ENCODE measurements around the gene MAPK10.

Gene MAPK10

DNA sequence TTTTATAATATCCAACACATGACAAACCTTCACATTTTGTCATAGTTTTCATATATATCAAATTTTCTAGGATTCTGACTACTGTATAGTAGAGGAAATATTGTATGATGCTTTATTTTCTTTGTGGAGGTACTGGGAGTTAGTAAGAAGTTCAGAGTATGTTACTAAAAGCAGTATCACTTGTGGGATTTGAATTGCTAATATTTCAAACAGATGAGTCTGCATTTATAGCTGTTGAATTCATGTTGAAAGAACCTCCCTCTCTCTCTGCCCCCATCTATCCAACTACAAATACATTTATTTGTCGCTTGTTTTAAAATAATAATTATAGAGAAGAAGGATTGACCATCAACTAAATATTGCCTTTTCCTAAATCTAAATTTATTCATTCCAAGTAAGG lies 29.8 kb upstream of the MAPK10 start:
- H3K27me3 ChIP-seq: no peaks in the 10 kb centered on the region
- H3K4me1 ChIP-seq: no peaks in the 10 kb centered on the region
- intact Hi-C loops (cut with DNase I; ENCODE audit: low total_unique reads): no loop called here
- TF ChIP-seq, protein P1, sequence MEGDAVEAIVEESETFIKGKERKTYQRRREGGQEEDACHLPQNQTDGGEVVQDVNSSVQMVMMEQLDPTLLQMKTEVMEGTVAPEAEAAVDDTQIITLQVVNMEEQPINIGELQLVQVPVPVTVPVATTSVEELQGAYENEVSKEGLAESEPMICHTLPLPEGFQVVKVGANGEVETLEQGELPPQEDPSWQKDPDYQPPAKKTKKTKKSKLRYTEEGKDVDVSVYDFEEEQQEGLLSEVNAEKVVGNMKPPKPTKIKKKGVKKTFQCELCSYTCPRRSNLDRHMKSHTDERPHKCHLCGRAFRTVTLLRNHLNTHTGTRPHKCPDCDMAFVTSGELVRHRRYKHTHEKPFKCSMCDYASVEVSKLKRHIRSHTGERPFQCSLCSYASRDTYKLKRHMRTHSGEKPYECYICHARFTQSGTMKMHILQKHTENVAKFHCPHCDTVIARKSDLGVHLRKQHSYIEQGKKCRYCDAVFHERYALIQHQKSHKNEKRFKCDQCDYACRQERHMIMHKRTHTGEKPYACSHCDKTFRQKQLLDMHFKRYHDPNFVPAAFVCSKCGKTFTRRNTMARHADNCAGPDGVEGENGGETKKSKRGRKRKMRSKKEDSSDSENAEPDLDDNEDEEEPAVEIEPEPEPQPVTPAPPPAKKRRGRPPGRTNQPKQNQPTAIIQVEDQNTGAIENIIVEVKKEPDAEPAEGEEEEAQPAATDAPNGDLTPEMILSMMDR (IDR thresholded peaks at IDR 0.05): no peak
- no peaks in the 10 kb centered on the region for H3K9me3 ChIP-seq
- no peaks in the 10 kb centered on the region for H3K36me3 ChIP-seq
- H3K4me3 ChIP-seq: no peak overlapping the region
- no peak overlapping the region for H3K27ac ChIP-seq
- no peak for DNase-seq

DNA sequence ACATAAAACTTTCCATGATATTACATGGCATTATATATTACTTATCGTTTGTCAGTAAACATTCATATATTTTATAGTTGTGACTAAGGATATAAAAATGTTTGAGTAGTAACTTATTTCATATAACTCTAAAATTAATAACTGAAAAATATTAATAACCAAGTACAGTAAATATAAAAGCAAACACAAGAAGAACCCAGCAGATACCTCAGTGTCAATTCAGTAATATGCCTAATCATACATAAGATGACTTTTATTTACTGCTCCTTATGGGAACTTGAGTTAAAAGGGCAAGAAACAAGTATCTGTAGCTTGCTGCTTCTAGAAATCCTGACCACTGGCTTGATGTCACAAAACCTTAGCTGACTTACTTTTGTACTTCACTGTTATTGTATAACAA lies 28.4 kb upstream of the MAPK10 start:
- H3K4me3 ChIP-seq: no peak overlapping the region
- H3K9me3 ChIP-seq: no peaks in the 10 kb centered on the region
- H3K36me3 ChIP-seq: no peaks in the 10 kb centered on the region
- intact Hi-C loops (cut with DNase I; ENCODE audit: low total_unique reads): no loop called here
- no peaks in the 10 kb centered on the region for H3K27me3 ChIP-seq
- DNase-seq: no peak
- TF ChIP-seq, protein P1 (IDR thresholded peaks at IDR 0.05): no peak
- H3K27ac ChIP-seq: no peak overlapping the region
- no peaks in the 10 kb centered on the region for H3K4me1 ChIP-seq

DNA sequence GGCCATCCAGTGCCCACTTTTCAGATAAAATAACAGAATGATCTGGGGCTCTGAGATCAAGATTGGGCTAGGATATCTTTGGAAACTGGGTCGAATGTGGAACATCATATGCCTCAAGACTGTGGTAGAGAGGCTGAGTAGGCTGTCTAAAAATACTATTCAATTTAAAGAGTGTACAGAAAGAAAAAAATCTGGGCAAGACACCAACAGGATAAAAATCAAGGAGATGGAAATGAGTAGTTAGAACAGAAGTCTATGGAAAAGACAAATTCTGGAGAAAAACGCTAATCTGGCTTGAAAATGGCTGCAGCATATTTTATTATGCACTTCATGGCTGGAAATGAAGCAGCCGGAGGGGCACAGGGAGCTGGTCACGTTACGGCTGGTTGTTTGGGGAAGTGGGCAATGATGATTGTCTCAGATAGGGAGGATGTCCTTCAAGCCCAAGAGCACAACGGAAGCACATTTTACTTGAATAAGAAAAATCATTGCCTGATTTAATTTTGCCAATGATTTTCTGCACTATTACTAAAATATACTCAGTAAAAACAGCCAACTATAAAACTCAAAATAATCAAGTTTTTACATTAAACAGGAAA lies 27.1 kb upstream of the MAPK10 start:
- intact Hi-C loops (cut with DNase I; ENCODE audit: low total_unique reads): no loop called here
- H3K27ac ChIP-seq: no peak overlapping the region
- no peaks in the 10 kb centered on the region for H3K27me3 ChIP-seq
- H3K4me3 ChIP-seq: no peak overlapping the region
- H3K4me1 ChIP-seq: no peaks in the 10 kb centered on the region
- H3K36me3 ChIP-seq: no peaks in the 10 kb centered on the region
- TF ChIP-seq, protein P1 (IDR thresholded peaks at IDR 0.05): no peak
- H3K9me3 ChIP-seq: no peaks in the 10 kb centered on the region
- no peak for DNase-seq

DNA sequence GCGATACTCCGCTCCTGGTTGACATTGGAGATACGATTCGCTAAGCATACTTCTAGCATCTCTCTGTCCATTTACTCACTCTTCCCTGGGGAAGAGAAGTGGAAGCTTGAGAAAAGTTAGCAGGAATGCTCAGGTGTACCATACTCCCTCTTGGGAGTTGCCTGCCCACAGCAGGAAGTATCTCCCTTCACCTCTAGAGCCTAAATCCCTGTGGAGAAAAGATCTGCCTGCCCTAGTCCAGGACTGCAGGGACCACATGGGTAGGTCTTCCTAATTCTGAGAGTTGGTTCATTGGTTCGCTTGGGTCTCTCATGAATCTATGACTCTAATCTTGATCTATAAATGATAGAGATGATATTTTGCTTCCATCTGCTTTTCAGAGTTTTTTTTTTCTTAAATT lies 26.3 kb upstream of the MAPK10 start:
- H3K9me3 ChIP-seq: no peaks in the 10 kb centered on the region
- intact Hi-C loops (cut with DNase I; ENCODE audit: low total_unique reads): no loop called here
- H3K4me3 ChIP-seq: no peak overlapping the region
- H3K27me3 ChIP-seq: no peaks in the 10 kb centered on the region
- TF ChIP-seq, protein P1 (IDR thresholded peaks at IDR 0.05): no peak
- no peaks in the 10 kb centered on the region for H3K36me3 ChIP-seq
- no peak for DNase-seq
- H3K27ac ChIP-seq: no peak overlapping the region
- no peaks in the 10 kb centered on the region for H3K4me1 ChIP-seq

DNA sequence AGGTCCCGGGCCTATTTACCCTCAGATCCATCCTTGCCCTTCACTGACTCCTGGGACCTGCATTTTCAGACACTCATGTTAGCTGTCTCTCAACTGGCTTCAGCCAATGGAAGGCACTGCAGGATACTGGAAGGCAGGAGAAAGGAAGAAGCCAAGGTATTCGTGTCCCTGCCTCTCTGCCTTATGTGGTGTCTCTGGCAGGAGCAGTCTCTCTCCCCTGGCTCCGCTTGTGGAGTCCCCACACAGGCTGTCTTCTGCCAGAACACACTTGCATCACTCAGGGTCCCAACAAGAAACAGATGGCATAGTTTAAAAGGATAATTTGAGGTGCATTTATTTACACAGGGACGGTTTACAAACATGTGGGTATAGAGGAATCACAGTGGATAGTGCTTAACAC lies 21.6 kb upstream of the MAPK10 start:
- Histone ChIP-seq H3K27ac (no peak overlapping the region), H3K9me3 (no peaks in the 10 kb centered on the region), H3K36me3 (no peaks in the 10 kb centered on the region), H3K4me3 (no peak overlapping the region), H3K27me3 (no peaks in the 10 kb centered on the region), H3K4me1 (no peaks in the 10 kb centered on the region)
- TF ChIP-seq, protein P1 (IDR thresholded peaks at IDR 0.05): no peak
- DNase-seq: no peak
- intact Hi-C loops (cut with DNase I; ENCODE audit: low total_unique reads): no loop called here

DNA sequence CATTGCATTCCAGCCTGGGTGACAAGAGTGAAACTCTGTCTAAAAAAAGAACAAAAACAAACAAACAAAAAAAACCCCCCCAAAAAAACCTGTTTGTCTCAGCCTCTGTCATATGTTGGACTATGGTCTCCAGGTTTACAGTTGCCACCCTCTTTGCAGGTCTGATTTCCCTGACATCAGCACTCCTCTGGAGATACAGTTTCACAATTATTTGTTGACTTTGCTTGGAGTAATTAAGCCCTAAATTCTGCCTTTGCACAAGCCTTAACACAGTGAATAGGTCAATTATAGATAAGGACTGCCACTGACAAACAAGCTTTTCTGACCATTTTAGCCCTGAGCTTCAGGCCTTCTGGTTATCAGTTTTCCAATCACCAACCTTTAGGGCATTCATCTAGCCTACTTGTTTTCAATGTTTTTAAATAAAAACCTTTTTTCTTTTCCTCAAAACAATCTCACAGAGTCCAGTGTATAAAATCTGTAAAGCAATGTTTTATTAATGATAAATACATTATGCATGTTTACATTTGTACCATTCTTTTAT lies 20.4 kb upstream of the MAPK10 start:
- Histone ChIP-seq H3K36me3 (no peaks in the 10 kb centered on the region), H3K4me3 (no peak overlapping the region), H3K9me3 (no peaks in the 10 kb centered on the region), H3K4me1 (no peaks in the 10 kb centered on the region), H3K27me3 (no peaks in the 10 kb centered on the region), H3K27ac (no peak overlapping the region)
- TF ChIP-seq, protein P1 (IDR thresholded peaks at IDR 0.05): no peak
- intact Hi-C loops (cut with DNase I; ENCODE audit: low total_unique reads): no loop called here
- DNase-seq: no peak

Data from tibial artery (tissue), 4 donors.